LNCaP clone FGC (cell line): ENCODE results near the gene LGR6.

Experiments
- DNase-seq: peaks from one replicate; pipeline ENCODE4 v3.0.0-alpha.2; 2011; ENCODE audit warnings: low read depth
- H3K4me3 ChIP-seq: 2 replicates; pipeline ENCODE4 v1.5.1; 2011; ENCODE audit warnings: mild to moderate bottlenecking, low read depth, low read length, control low read depth
- CTCF ChIP-seq: IDR thresholded peaks from 2 replicates; pipeline ENCODE4 v1.5.1; 2012; ENCODE audit warnings: mild to moderate bottlenecking; ENCODE audit not compliant: control insufficient read depth, insufficient read depth; ENCODE audit errors: extremely low read depth

The LGR6 gene

GRCh38 chr1:202249436-202249835 is 55.8 kb downstream of the LGR6 start:
- no peak for TF ChIP-seq CTCF
- H3K4me3 ChIP-seq, result no peak overlapping the region

GRCh38 chr1:202249846-202250245 is 56.2 kb downstream of the LGR6 start:
- TF ChIP-seq CTCF, result no peak
- H3K4me3 ChIP-seq, result no peak overlapping the region
- DNase-seq, result no peak

More at GRCh38 chr1:202249436-202249835, 55.8 kb downstream of the LGR6 start:
- DNase-seq, result no peak

GRCh38 chr1:202250982-202251381 is 57.4 kb downstream of the LGR6 start:
- no peak overlapping the region for H3K4me3 ChIP-seq
- TF ChIP-seq CTCF, result no peak
- DNase-seq, result no peak

GRCh38 chr1:202251424-202252256 is 58.0 kb downstream of the LGR6 start:
- no peak for DNase-seq
- H3K4me3 ChIP-seq, result no peak overlapping the region
- TF ChIP-seq CTCF, result no peak

GRCh38 chr1:202252271-202252670 is 58.7 kb downstream of the LGR6 start:
- no peak for DNase-seq
- H3K4me3 ChIP-seq, result no peak overlapping the region
- no peak for TF ChIP-seq CTCF

GRCh38 chr1:202254454-202255252 is 61.1 kb downstream of the LGR6 start:
- DNase-seq, result peak; percentile 47
- no peak overlapping the region for H3K4me3 ChIP-seq
- no peak for TF ChIP-seq CTCF
